ENCODE results near the gene LAMC3.

GRCh38 chr9:131114084-131114535 is 105.1 kb downstream of the LAMC3 start:
- no peak for TF ChIP-seq CTCF (conservative IDR thresholded peaks at IDR 0.05; ENCODE audit: low read depth, low read length)
- TF ChIP-seq EZH2 (IDR thresholded peaks at IDR 0.05; ENCODE audit: low read length, unreplicated experiment): no peak
- no peak for TF ChIP-seq EZH2phosphoT487 (IDR thresholded peaks at IDR 0.05; ENCODE audit: borderline replicate concordance, low read length)
